Astrocyte (in vitro differentiated cells and primary cell): ENCODE results near the gene MOSPD3. TPM values are rescaled to one million over a fixed set of nuclear protein-coding genes. Genes with fewer than 3 reads are reported as not detected.

ENCODE experiments used
- DNase-seq: peaks from one replicate; pipeline ENCODE4 v3.0.0-alpha.2; 2010; ENCODE audit warnings: low read depth
- FAIRE-seq: peaks from 2 replicates; lab custom pipeline; 2011; peaks lifted over from hg19 to GRCh38; lab: Jason Lieb, UNC
- H2AFZ ChIP-seq: 2 replicates; pipeline ENCODE4 v1.6.0; 2012; ENCODE audit warnings: low read depth, low read length, inconsistent platforms
- H3K27ac ChIP-seq: 2 replicates; pipeline ENCODE4 v1.5.1; 2011; ENCODE audit warnings: low read depth, low read length, inconsistent platforms
- H3K27me3 ChIP-seq: 2 replicates; pipeline ENCODE4 v1.6.0; 2011; ENCODE audit warnings: low read length, inconsistent platforms; ENCODE audit not compliant: insufficient read depth
- H3K36me3 ChIP-seq: 2 replicates; pipeline ENCODE4 v1.5.1; 2011; ENCODE audit warnings: low read length, inconsistent platforms; ENCODE audit not compliant: insufficient read depth
- H3K4me1 ChIP-seq: 2 replicates; pipeline ENCODE4 v1.5.1; 2011; ENCODE audit warnings: low read length, inconsistent platforms; ENCODE audit not compliant: insufficient read depth
- H3K4me2 ChIP-seq: 2 replicates; pipeline ENCODE4 v1.6.0; 2012; ENCODE audit warnings: low read length, inconsistent platforms
- H3K4me3 ChIP-seq: 2 replicates; pipeline ENCODE4 v1.5.1; 2011; ENCODE audit warnings: low read depth, mild to moderate bottlenecking, low read length, inconsistent platforms; ENCODE audit not compliant: insufficient read depth
- H3K79me2 ChIP-seq: 2 replicates; pipeline ENCODE4 v1.6.0; 2012; ENCODE audit warnings: mild to moderate bottlenecking, low read length, inconsistent platforms; ENCODE audit not compliant: insufficient read depth
- H3K9ac ChIP-seq: 2 replicates; pipeline ENCODE4 v1.6.0; 2012; ENCODE audit warnings: mild to moderate bottlenecking, low read length, inconsistent platforms
- H3K9me3 ChIP-seq: 2 replicates; pipeline ENCODE4 v1.5.1; 2012; ENCODE audit warnings: low read depth, mild to moderate bottlenecking, low read length, inconsistent platforms; ENCODE audit not compliant: insufficient read depth
- H4K20me1 ChIP-seq: 2 replicates; pipeline ENCODE4 v1.6.0; 2012; ENCODE audit warnings: low read length, inconsistent platforms; ENCODE audit not compliant: insufficient read depth
- H3K27ac Mint-ChIP-seq: one replicate; pipeline ENCODE4 v1.8.0; 2021; ENCODE audit warnings: mild to moderate bottlenecking, mixed read lengths; ENCODE audit not compliant: unreplicated experiment
- H3K27me3 Mint-ChIP-seq: one replicate; pipeline ENCODE4 v1.8.0; 2021; ENCODE audit warnings: low read depth, mixed read lengths; ENCODE audit not compliant: unreplicated experiment
- H3K36me3 Mint-ChIP-seq: one replicate; pipeline ENCODE4 v1.8.0; 2021; ENCODE audit warnings: low read depth, mixed read lengths; ENCODE audit not compliant: unreplicated experiment
- H3K4me1 Mint-ChIP-seq: one replicate; pipeline ENCODE4 v1.8.0; 2021; ENCODE audit warnings: low read depth, mixed read lengths; ENCODE audit not compliant: unreplicated experiment
- H3K4me3 Mint-ChIP-seq: one replicate; pipeline ENCODE4 v1.8.0; 2021; ENCODE audit warnings: mild to moderate bottlenecking, moderate library complexity, mixed read lengths; ENCODE audit not compliant: unreplicated experiment
- H3K9me3 Mint-ChIP-seq: one replicate; pipeline ENCODE4 v1.8.0; 2021; ENCODE audit warnings: mild to moderate bottlenecking, mixed read lengths; ENCODE audit not compliant: unreplicated experiment
- CTCF ChIP-seq: IDR thresholded peaks from 2 replicates; pipeline ENCODE4 v1.5.1; 2011; ENCODE audit warnings: low read depth, mild to moderate bottlenecking, inconsistent platforms, low read length, moderate library complexity; ENCODE audit not compliant: insufficient read depth
- EZH2 ChIP-seq: IDR thresholded peaks from 2 replicates; pipeline ENCODE4 v1.6.1; 2012; ENCODE audit warnings: mild to moderate bottlenecking, low read length, inconsistent platforms; ENCODE audit not compliant: insufficient read depth
- total RNA-seq: library from RNA; stranded (reverse); gene quantifications from 2 replicates; pipeline ENCODE4 v1.2.1, GENCODE V29; 2021

Gene MOSPD3
- total RNA-seq, 1 donor from 2014 or later = 18.8 TPM

- H4K20me1 ChIP-seq = peaks cover 56% of the 10 kb centered on the region
- peak overlapping the region; percentile 38 for H2AFZ ChIP-seq
- peak overlapping the region; percentile 75 for H3K27ac Mint-ChIP-seq
- DNase-seq (no peak), FAIRE-seq (no peak)
- H3K4me3 ChIP-seq = peak overlapping the region; percentile 52
- H3K9me3 ChIP-seq = no peaks in the 10 kb centered on the region
- H3K27ac ChIP-seq = peak overlapping the region; percentile 79
- no peaks in the 10 kb centered on the region for H3K9me3 Mint-ChIP-seq
- peak overlapping the region; percentile 81 for H3K4me3 Mint-ChIP-seq
- H3K27me3 ChIP-seq = no peaks in the 10 kb centered on the region
- peaks cover 8% of the 10 kb centered on the region for H3K36me3 Mint-ChIP-seq
- H3K79me2 ChIP-seq = peaks cover 51% of the 10 kb centered on the region
- peaks cover 18% of the 10 kb centered on the region for H3K4me1 Mint-ChIP-seq
- H3K4me1 ChIP-seq = peaks cover 25% of the 10 kb centered on the region
- TF ChIP-seq EZH2 (no peak), CTCF (no peak)
- peak overlapping the region; percentile 99 for H3K4me2 ChIP-seq
- H3K9ac ChIP-seq = peak overlapping the region; percentile 78
- H3K27me3 Mint-ChIP-seq = no peaks in the 10 kb centered on the region
- peaks cover 18% of the 10 kb centered on the region for H3K36me3 ChIP-seq
These were observed 28.9 kb upstream of the MOSPD3 start for GRCh38 chr7:100583132-100584053.

DNA sequence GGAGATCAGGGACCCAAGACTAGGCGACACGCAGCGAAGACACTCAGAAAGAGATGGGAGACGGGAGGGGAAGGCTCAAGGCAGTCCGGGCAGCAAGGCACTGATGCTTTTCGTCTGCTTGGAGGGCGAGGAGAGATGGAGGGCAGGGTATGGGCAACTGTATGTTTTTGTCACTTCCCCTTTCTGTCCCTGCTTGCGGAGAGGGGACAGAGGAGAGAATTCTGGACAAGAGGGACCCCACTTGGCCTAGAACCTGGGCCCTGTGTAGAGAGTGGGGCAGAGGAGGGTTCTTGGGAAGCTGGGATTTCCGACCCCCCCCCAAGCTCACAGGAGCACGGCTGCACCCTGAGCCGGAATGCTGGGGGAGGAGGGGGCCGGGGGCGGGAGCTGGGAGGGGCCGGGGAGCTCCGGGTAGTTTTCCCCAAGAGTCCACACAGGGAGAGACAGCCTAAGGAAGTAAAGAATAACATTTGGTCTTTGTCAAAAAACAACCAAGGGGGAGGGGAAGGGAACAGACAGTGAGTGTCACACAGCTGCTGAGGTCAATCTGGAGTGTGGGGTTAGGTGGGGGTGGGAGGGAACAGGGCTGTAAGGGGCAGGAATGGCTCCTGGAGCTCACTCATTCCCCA, 28.2 kb upstream of the MOSPD3 start:
- H3K27me3 Mint-ChIP-seq = peaks cover under 1% of the 10 kb centered on the region
- peaks cover 5% of the 10 kb centered on the region for H3K36me3 Mint-ChIP-seq
- H2AFZ ChIP-seq = peak overlapping the region; percentile 38
- peak overlapping the region; percentile 92 for H3K27ac Mint-ChIP-seq
- peaks cover 25% of the 10 kb centered on the region for H3K4me1 ChIP-seq
- H3K4me2 ChIP-seq = peak overlapping the region; percentile 99
- peak overlapping the region; percentile 83 for H3K4me3 ChIP-seq
- H3K9me3 ChIP-seq = no peaks in the 10 kb centered on the region
- H4K20me1 ChIP-seq = peaks cover 56% of the 10 kb centered on the region
- peak overlapping the region; percentile 83 for H3K27ac ChIP-seq
- peaks cover 51% of the 10 kb centered on the region for H3K79me2 ChIP-seq
- H3K4me1 Mint-ChIP-seq = peaks cover 18% of the 10 kb centered on the region
- TF ChIP-seq EZH2 = no peak
- TF ChIP-seq CTCF = no peak
- no peaks in the 10 kb centered on the region for H3K9me3 Mint-ChIP-seq
- peaks cover under 1% of the 10 kb centered on the region for H3K27me3 ChIP-seq
- peak overlapping the region; percentile 92 for H3K4me3 Mint-ChIP-seq
- DNase-seq (no peak), FAIRE-seq (no peak)
- H3K9ac ChIP-seq = peak overlapping the region; percentile 89
- H3K36me3 ChIP-seq = peaks cover 18% of the 10 kb centered on the region
